GM12801 (cell line): ENCODE data around the gene MAP2K3.

Experiments used
- TF ChIP-seq, protein P1 (sequence below): IDR thresholded peaks from one replicate; pipeline ENCODE4 v1.5.1; 2011; ENCODE audit warnings: control low read depth; ENCODE audit not compliant: insufficient read length; ENCODE audit errors: extremely low read depth

The MAP2K3 gene

DNA sequence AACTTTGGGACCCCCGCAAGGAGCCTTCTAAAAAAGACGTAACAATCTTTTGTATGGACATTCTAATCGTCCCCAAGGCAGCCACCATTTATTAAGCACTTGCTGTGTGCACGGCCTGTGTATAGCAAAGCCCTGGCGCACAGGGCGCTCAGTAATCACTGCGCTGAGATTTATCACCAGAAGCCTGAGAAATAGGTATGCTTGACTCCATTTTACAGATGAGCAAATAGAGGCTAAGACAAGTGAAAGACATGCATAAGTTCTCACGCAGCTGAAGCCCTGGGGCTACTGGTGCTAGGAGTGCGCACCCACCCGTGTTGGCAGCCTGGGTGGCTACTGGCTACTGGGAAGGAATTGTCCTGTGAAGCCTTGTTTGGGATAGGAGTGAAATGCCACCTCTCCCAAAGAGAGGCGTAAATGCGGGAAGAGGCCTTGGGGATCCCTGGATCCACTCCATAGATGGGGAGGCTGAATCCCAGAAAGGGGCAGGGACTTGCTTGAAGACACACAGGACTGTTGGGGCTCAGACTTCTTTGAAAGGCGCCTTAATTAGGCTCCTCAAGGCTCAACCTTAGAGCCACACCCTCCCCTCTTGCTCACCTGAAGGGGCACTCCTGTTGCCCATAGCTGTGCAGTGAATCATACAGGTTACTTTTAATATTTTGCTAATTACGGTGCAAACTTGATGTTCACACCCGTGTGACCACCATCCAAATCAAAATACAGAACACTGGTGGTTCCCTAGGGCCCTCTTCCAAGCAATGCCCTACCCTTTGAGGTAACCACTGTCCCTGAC, 30.7 kb upstream of the MAP2K3 start:
- TF ChIP-seq, protein P1, sequence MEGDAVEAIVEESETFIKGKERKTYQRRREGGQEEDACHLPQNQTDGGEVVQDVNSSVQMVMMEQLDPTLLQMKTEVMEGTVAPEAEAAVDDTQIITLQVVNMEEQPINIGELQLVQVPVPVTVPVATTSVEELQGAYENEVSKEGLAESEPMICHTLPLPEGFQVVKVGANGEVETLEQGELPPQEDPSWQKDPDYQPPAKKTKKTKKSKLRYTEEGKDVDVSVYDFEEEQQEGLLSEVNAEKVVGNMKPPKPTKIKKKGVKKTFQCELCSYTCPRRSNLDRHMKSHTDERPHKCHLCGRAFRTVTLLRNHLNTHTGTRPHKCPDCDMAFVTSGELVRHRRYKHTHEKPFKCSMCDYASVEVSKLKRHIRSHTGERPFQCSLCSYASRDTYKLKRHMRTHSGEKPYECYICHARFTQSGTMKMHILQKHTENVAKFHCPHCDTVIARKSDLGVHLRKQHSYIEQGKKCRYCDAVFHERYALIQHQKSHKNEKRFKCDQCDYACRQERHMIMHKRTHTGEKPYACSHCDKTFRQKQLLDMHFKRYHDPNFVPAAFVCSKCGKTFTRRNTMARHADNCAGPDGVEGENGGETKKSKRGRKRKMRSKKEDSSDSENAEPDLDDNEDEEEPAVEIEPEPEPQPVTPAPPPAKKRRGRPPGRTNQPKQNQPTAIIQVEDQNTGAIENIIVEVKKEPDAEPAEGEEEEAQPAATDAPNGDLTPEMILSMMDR, result no peak

DNA sequence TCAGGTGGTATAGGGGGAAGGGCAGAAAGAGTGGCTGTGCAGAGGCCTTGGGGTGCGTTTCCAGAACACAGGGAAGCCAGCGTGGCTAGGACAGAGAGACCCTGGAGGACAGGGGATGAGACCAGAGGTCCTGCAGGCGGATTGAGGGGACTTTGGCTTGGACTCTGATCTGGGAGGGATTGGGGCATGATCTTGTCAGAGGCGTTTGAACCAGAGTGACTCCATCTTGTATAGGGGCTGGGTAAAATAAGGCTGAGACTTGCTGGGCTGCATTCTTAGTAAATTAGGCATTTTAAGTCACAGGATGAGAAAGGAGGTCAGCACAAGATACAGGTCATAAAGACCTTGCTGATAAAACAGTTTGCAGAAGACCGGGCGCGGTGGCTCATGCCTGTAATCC, 25.9 kb upstream of the MAP2K3 start:
- TF ChIP-seq, protein P1, result no peak

DNA sequence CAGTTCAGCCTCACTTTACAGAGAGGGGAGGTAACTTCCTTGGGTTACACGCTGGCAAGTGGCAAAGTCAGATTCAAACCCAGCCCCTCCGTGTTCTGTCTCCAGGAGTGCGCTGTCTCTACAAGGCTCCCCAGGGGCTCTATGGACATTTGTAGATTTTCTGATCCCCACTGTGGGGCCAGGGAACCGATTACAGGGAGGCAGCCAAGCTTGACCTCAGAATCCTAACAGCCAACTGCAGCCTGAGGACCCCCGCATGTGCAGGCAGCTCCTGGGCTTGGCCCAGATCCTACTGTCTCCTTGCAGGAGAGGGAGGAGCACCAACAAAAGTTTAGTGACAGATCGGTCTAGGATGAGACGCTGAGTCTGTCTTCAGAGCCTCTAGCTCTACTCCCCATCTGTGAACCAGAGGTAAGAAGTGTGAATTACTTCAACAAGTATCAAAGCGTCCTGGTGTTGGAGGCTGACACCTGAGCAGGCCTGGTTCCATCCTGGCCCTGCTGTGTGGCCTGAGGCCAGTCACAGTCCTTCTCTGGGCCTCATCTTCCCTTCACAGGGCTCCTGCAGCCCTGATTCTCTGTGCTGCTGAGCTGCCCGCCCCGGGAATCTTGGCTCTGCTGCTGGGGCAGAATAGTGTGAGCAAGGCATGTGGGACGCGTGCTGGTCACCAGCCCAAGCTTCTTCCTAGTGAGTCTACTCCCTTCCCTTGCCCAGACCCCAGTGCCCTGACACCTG, 22.1 kb upstream of the MAP2K3 start:
- TF ChIP-seq, protein P1, result no peak

DNA sequence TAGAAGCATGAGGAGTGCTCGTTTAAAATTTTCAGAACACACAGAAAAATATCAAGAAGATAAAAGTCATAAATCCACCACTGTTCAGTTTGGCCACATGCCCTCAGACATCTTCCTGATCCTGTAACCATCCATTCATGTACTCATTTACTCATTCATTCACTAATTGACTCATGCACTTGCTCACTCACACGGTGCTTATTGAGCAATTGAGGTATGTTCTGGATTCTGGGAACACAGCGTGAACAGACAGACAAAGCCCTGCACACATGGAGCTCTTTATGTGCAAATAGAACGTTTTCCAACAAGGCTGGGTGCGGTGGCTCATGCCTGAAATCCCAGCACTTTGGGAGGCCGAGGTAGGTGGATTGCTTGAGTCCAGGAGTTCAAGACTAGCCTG, 21.1 kb upstream of the MAP2K3 start:
- TF ChIP-seq, protein P1, result no peak

DNA sequence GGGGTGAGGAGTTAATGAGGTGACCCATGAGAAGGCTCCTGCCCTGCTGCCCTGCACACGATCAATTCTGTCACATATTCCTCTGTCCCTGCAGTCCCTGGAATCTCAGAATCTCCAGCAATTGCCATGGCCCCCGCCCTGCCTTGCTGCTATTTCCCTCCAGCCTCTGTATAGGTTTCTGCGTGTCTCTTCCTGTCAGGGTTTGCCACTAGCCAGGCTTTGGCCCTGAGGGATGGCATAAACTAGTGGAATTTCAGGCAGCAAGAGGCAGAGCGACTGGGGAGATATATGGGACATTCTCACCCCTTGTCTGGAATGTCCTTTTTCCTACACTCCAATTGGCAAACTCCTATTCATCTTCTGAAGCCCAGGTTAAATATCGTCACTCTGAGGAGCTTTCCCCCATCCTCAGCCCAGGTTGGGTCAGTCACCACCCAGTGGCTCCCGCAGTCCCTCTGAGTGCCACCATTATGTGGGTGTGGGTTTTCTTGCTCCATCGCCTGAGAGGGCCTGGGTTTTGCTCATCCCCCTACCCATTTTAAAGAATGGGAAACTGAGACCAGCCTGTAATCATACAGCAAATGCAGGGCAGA, 15.8 kb upstream of the MAP2K3 start:
- TF ChIP-seq, protein P1, result no peak

DNA sequence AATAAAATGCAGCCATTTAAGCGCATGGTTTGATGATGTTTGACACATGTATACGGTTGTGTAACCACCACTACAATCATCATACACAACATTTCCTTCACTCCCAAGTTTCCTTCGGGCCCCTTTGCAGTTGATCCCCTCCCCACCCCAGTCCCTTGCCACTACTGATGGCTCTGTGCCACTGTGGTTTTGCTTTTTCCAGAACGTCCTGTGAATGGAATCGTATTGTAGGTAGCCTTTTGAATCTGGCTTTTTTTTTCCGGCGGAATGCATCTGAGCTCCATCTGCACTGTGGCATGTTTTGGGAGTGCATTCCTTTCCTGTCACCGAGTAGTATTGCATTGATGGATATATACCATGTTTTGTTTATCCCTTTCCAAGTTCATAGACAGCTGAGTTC, 15.1 kb upstream of the MAP2K3 start:
- TF ChIP-seq, protein P1, result no peak

DNA sequence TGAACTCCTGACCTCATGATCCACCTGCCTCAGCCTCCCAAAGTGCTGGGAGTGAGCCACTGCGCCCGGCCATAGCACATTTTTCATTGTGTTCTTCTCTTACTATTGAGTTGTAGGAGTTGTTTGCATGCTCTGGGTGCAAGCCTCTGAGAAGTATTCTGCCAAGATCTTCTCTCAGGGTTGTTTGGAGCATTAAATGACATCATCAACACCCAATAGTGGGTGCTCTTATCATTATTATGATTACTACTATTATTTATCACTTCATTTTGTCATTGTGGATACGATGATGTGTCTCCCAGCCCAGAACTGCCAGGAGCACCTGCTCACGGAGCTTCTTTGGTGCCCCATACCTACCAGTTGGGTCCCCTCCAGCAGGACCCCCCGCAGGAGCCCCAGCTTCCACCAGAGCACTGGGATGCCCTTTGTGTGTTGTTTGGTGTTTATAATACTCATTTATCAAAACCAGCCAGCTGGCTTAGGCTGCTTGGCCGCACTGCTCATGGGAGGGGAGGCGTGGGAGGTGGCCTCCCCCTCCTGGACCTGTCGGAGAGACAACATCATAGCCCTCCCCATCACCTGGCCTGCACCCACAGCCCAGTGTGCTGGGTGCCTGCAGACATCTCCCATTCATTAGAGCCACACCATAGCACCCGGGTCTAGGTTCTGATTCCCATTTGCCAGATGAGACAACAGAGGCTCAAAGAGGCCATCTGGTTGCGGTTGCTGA, 12.9 kb upstream of the MAP2K3 start:
- TF ChIP-seq, protein P1, result no peak
